HCT116 (cell line): Measurements from ENCODE around the gene HSFX4. TPM values are rescaled to one million over a fixed set of nuclear protein-coding genes. Genes with fewer than 3 reads are reported as not detected.

ENCODE experiments used
- ATAC-seq: fragments of 200-7000 bp; cut with Tn5 transposase; 2 replicates; pipeline ENCODE4 v1.9.1; 2020; ENCODE audit warnings: mild to moderate bottlenecking, moderate library complexity
- BruUV-seq: library from RNA; stranded (reverse); fragments of 400-500 nt; replicated peaks from 2 replicates; lab custom pipeline; 2021; lab: Mats Ljungman, UMichigan
- CTCF ChIA-PET: fragments of 300-600 bp; sonication (Branson Sonifier 250); formaldehyde crosslinking; loops from one replicate; lab custom pipeline; 2021; ENCODE audit warnings: antibody characterized with exemption; lab: Charles Lee
- POLR2A ChIA-PET: fragments of 300-600, 350-600 bp; sonication (Branson Sonifier 250); formaldehyde crosslinking; loops from one replicate; lab custom pipeline; 2021; ENCODE audit warnings: antibody characterized with exemption; lab: Charles Lee
- RAD21 ChIA-PET, 2 experiments: fragments of 300-600 bp; sonication (Branson Sonifier 250); formaldehyde crosslinking; loops; one replicate each; lab custom pipeline; 2023; ENCODE audit warnings: low total read pairs in 2 of 2; ENCODE audit not compliant: uncharacterized antibody in 2 of 2, unreplicated experiment in 2 of 2, low non-redundant PET in 1 of 2; lab: Charles Lee
- DNase-seq: peaks from one replicate; pipeline ENCODE4 v3.0.0-alpha.2; 2010; ENCODE audit warnings: low read depth, low spot score
- H2AFZ ChIP-seq: fragments of 200-600 bp; shearing (Covaris generic), sonication (generic); 2 replicates; pipeline ENCODE4 v1.6.1; 2017; ENCODE audit warnings: low read depth, mixed run types, mixed read lengths, antibody characterized with exemption, low read length; ENCODE audit not compliant: poor library complexity, severe bottlenecking
- H3K27ac ChIP-seq: 2 replicates; pipeline ENCODE4 v1.5.1; 2012; ENCODE audit warnings: low read depth, low read length
- H3K27me3 ChIP-seq: fragments of 200-600 bp; sonication (generic); 2 replicates; pipeline ENCODE4 v1.6.1; 2016; ENCODE audit warnings: mixed run types, low read length, mixed read lengths; ENCODE audit not compliant: insufficient read depth
- H3K36me3 ChIP-seq, 2 experiments: fragments of 200-500 bp in 1 of 2; fragments of 200-600 bp in 1 of 2; sonication (Bioruptor generic) in 1 of 2; sonication (generic) in 1 of 2; 2 replicates each; pipeline versions ENCODE4 v1.5.1 to v1.6.1; 2014 to 2016; ENCODE audit warnings: low read length in 2 of 2, inconsistent platforms in 1 of 2, mixed read lengths in 1 of 2, mixed run types in 1 of 2; ENCODE audit not compliant: insufficient read depth in 2 of 2, control insufficient read depth in 1 of 2
- H3K4me1 ChIP-seq, 2 experiments: fragments of 200-600 bp in 1 of 2; sonication (generic) in 1 of 2; 2 replicates each; pipeline versions ENCODE4 v1.5.1 to v1.6.1; 2012 to 2017; ENCODE audit warnings: low read length in 2 of 2, inconsistent platforms in 1 of 2, mild to moderate bottlenecking in 1 of 2, mixed read lengths in 1 of 2, mixed run types in 1 of 2, moderate library complexity in 1 of 2; ENCODE audit not compliant: insufficient read depth in 2 of 2, control insufficient read depth in 1 of 2
- H3K4me2 ChIP-seq: fragments of 200-600 bp; sonication (generic); 2 replicates; pipeline ENCODE4 v1.6.1; 2017; ENCODE audit warnings: mixed run types, low read length, mixed read lengths
- H3K4me3 ChIP-seq, 2 experiments: fragments of 200-600 bp in 1 of 2; sonication (generic) in 1 of 2; replicated peaks in 1 of 2; 2 replicates each; pipeline ENCODE4 v1.5.1; 2011 to 2016; ENCODE audit warnings: low read length in 2 of 2, control low read depth in 1 of 2, low read depth in 1 of 2, mild to moderate bottlenecking in 1 of 2, mixed read lengths in 1 of 2, mixed run types in 1 of 2
- H3K79me2 ChIP-seq: fragments of 200-600 bp; sonication (generic); 2 replicates; pipeline ENCODE4 v1.6.1; 2017; ENCODE audit warnings: mild to moderate bottlenecking, mixed run types, low read length, moderate library complexity, mixed read lengths; ENCODE audit not compliant: insufficient read depth
- H3K9ac ChIP-seq: fragments of 200-600 bp; sonication (generic); 2 replicates; pipeline ENCODE4 v1.6.1; 2016; ENCODE audit warnings: low read length, mixed read lengths
- H3K9me2 ChIP-seq: fragments of 200-600 bp; sonication (generic), shearing (Covaris generic); 2 replicates; pipeline ENCODE4 v1.6.1; 2017; ENCODE audit warnings: mixed run types, mild to moderate bottlenecking, moderate library complexity; ENCODE audit not compliant: insufficient read depth
- H3K9me3 ChIP-seq, 2 experiments: fragments of 200-500 bp in 1 of 2; fragments of 200-600 bp in 1 of 2; sonication (Bioruptor generic) in 1 of 2; sonication (generic) in 1 of 2; 2 replicates each; pipeline ENCODE4 v1.6.1; 2014 to 2017; ENCODE audit warnings: low read length in 2 of 2, mixed read lengths in 2 of 2, inconsistent platforms in 1 of 2, low read depth in 1 of 2, mild to moderate bottlenecking in 1 of 2, mixed run types in 1 of 2, moderate library complexity in 1 of 2; ENCODE audit not compliant: control insufficient read depth in 1 of 2, insufficient read depth in 1 of 2
- H4K20me1 ChIP-seq: fragments of 200-600 bp; sonication (generic), shearing (Covaris generic); 2 replicates; pipeline ENCODE4 v1.6.1; 2017; ENCODE audit warnings: mixed run types, mild to moderate bottlenecking, moderate library complexity; ENCODE audit not compliant: insufficient read depth
- ATF3 ChIP-seq: IDR thresholded peaks from 2 replicates; pipeline ENCODE4 v1.6.1; 2012
- CTCF ChIP-seq, 3 experiments: fragments of 200-600 bp in 1 of 3; sonication (generic) in 1 of 3; IDR thresholded peaks in 2 of 3; conservative IDR thresholded peaks in 1 of 3; 2 replicates each; pipeline ENCODE4 v1.5.1; 2012 to 2017; ENCODE audit warnings: low read depth in 2 of 3, low read length in 2 of 3, antibody characterized with exemption in 1 of 3, borderline replicate concordance in 1 of 3, control low read depth in 1 of 3, mild to moderate bottlenecking in 1 of 3, mixed read lengths in 1 of 3, mixed run types in 1 of 3, moderate library complexity in 1 of 3; ENCODE audit not compliant: insufficient read depth in 1 of 3
- EGR1 ChIP-seq: IDR thresholded peaks from 2 replicates; pipeline ENCODE4 v1.6.1; 2012; ENCODE audit warnings: low read depth
- ELF1 ChIP-seq: IDR thresholded peaks from 2 replicates; pipeline ENCODE4 v1.6.1; 2012; ENCODE audit warnings: low read depth, borderline replicate concordance
- EZH2 ChIP-seq: fragments of 200-600 bp; sonication (generic); IDR thresholded peaks from 2 replicates; pipeline ENCODE4 v1.6.1; 2017; ENCODE audit warnings: antibody characterized with exemption, mixed run types
- EZH2phosphoT487 ChIP-seq: fragments of 200-600 bp; IDR thresholded peaks from 2 replicates; pipeline ENCODE4 v1.6.1; 2018; ENCODE audit warnings: antibody characterized with exemption, borderline replicate concordance
- FOSL1 ChIP-seq: IDR thresholded peaks from 2 replicates; pipeline ENCODE4 v1.6.1; 2012; ENCODE audit warnings: low read depth
- JUND ChIP-seq: IDR thresholded peaks from 2 replicates; pipeline ENCODE4 v1.6.1; 2012
- MAX ChIP-seq: IDR thresholded peaks from 2 replicates; pipeline ENCODE4 v1.6.1; 2012
- POLR2A ChIP-seq: IDR thresholded peaks from 2 replicates; pipeline ENCODE4 v1.7.0; 2011; ENCODE audit warnings: borderline replicate concordance; ENCODE audit not compliant: insufficient read depth, insufficient read length; ENCODE audit errors: extremely low read depth
- POLR2AphosphoS5 ChIP-seq: IDR thresholded peaks from 2 replicates; pipeline ENCODE4 v1.6.1; 2011; ENCODE audit warnings: mild to moderate bottlenecking, low read depth, low read length, moderate library complexity
- REST ChIP-seq: IDR thresholded peaks from 2 replicates; pipeline ENCODE4 v1.6.1; 2012; ENCODE audit warnings: low read depth
- SP1 ChIP-seq: IDR thresholded peaks from 2 replicates; pipeline ENCODE4 v1.6.1; 2012; ENCODE audit warnings: low read depth
- SRF ChIP-seq: IDR thresholded peaks from 2 replicates; pipeline ENCODE4 v1.6.1; 2012; ENCODE audit warnings: low read depth
- YY1 ChIP-seq: IDR thresholded peaks from 2 replicates; pipeline ENCODE4 v1.6.1; 2011; ENCODE audit warnings: low read length, low read depth, moderate library complexity, mild to moderate bottlenecking; ENCODE audit not compliant: insufficient replicate concordance; ENCODE audit errors: extremely low read depth
- ZBTB33 ChIP-seq: IDR thresholded peaks from 2 replicates; pipeline ENCODE4 v1.6.1; 2011; ENCODE audit warnings: mild to moderate bottlenecking, low read length, moderate library complexity; ENCODE audit not compliant: insufficient replicate concordance; ENCODE audit errors: extremely low read depth
- ZFX ChIP-seq: fragments of 450-650 bp; IDR thresholded peaks from 2 replicates; pipeline ENCODE4 v1.6.1; 2017
- ZNF274 ChIP-seq: fragments of 200-500 bp; sonication (Bioruptor generic); IDR thresholded peaks from 2 replicates; pipeline ENCODE4 v1.6.1; 2014; ENCODE audit warnings: mild to moderate bottlenecking, low read depth, low read length, inconsistent platforms
- intact Hi-C: fragments of 100-400 bp; cut with micrococcal nuclease; formaldehyde crosslinking; loops from 2 replicates; pipeline ENCODE4 v1.10.0; 2022
- total RNA-seq: library from RNA; stranded (reverse); gene quantifications from one replicate; pipeline ENCODE4 v1.2.1, GENCODE V29; 2021; ENCODE audit not compliant: unreplicated experiment

Gene HSFX4
- total RNA-seq, 1 experiment from 2014 or later, result not detected

- H3K9me2 ChIP-seq, result no peaks in the 10 kb centered on the region
- no peak overlapping the region for H2AFZ ChIP-seq
- ATAC-seq, result no peak
- no peaks in the 10 kb centered on the region for H3K79me2 ChIP-seq
- no peak for DNase-seq
- no peaks in the 10 kb centered on the region for H3K36me3 ChIP-seq
- no peaks in the 10 kb centered on the region for H3K9me3 ChIP-seq
- H3K27ac ChIP-seq, result no peak overlapping the region
- RAD21 ChIA-PET, result no interaction called here
- no TSS peak for BruUV-seq
- no peaks in the 10 kb centered on the region for H3K27me3 ChIP-seq
- no peak overlapping the region for H3K4me3 ChIP-seq
- TF ChIP-seq POLR2AphosphoS5 (no peak), ZNF274 (no peak), MAX (no peak), ATF3 (no peak), CTCF (IDR thresholded peaks at IDR 0.05 in 2 of 3, conservative IDR thresholded peaks at IDR 0.05 in 1 of 3; ENCODE audit: borderline replicate concordance in 1 of 3, insufficient read depth in 1 of 3, low read depth in 2 of 3, low read length in 2 of 3) (no peak), SP1 (no peak), FOSL1 (no peak), POLR2A (no peak), ELF1 (no peak), JUND (no peak), YY1 (no peak), SRF (no peak), EGR1 (no peak), EZH2 (no peak), ZFX (no peak), ZBTB33 (no peak), EZH2phosphoT487 (no peak), REST (no peak)
- TF ChIP-seq, all 23 proteins: peak for 0
- POLR2A ChIA-PET, result no interaction called here
- intact Hi-C loops, result no loop called here
- Histone ChIP-seq H3K9ac (no peak overlapping the region), H3K4me1 (no peaks in the 10 kb centered on the region), H4K20me1 (no peaks in the 10 kb centered on the region; the same call in 1 of the 2 replicates), H3K4me2 (no peak overlapping the region)
- CTCF ChIA-PET, result interaction anchor here (1.4 kb wide), 1 partner anchor 467 kb away, joined by 3 read pairs; no protein-coding TSS in a partner anchor
These were observed 49.8 kb downstream of the HSFX4 start for GRCh38 chrX:149979126-149979644.
